ENCODE data around the gene HCK.

- TF ChIP-seq, protein P1, sequence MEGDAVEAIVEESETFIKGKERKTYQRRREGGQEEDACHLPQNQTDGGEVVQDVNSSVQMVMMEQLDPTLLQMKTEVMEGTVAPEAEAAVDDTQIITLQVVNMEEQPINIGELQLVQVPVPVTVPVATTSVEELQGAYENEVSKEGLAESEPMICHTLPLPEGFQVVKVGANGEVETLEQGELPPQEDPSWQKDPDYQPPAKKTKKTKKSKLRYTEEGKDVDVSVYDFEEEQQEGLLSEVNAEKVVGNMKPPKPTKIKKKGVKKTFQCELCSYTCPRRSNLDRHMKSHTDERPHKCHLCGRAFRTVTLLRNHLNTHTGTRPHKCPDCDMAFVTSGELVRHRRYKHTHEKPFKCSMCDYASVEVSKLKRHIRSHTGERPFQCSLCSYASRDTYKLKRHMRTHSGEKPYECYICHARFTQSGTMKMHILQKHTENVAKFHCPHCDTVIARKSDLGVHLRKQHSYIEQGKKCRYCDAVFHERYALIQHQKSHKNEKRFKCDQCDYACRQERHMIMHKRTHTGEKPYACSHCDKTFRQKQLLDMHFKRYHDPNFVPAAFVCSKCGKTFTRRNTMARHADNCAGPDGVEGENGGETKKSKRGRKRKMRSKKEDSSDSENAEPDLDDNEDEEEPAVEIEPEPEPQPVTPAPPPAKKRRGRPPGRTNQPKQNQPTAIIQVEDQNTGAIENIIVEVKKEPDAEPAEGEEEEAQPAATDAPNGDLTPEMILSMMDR (IDR thresholded peaks at IDR 0.05): no peak
- TF ChIP-seq RELA (CRISPR knock-in tag; IDR thresholded peaks at IDR 0.05; ENCODE audit: borderline replicate concordance): no peak
- TF ChIP-seq ERG (CRISPR knock-in tag; IDR thresholded peaks at IDR 0.05): no peak
- TF ChIP-seq TEAD4 (CRISPR knock-in tag; IDR thresholded peaks at IDR 0.05): no peak
- TF ChIP-seq MAX (CRISPR knock-in tag; IDR thresholded peaks at IDR 0.05): no peak
These were observed 87.9 kb downstream of the HCK start for GRCh38 chr20:32139947-32140346.

Data from WTC11 (cell line).